Measurements from ENCODE around the gene PLGRKT. TPM values are rescaled to one million over a fixed set of nuclear protein-coding genes. Genes with fewer than 3 reads are reported as not detected.

The PLGRKT gene
- total and polyA plus RNA-seq, 2 donors (not counting 3 experiments of a cell fraction or from before 2014, with no cell fraction given) = 3.8 to 21.2 TPM

- H3K9ac ChIP-seq (replicated peaks; ENCODE audit: extremely low read depth, insufficient read depth, low read length) = no peak overlapping the region
- ChIA-PET POLR2A (interaction anchor here (1.2 kb wide), 1 partner anchor 8 kb away, joined by 4 read pairs; the partner anchor contains the start of gene CD274), CTCF (interaction anchor here (0.6 to 3.1 kb wide), 36 partner anchors 8 to 693 kb away, joined by 3 to 84 read pairs (median 4); partner anchors contain the start of genes CD274, INSL6, JAK2 and PDCD1LG2)
- BruUV-seq (replicated peaks) = no TSS peak
- peaks cover 28% of the 10 kb centered on the region for H3K4me1 ChIP-seq (ENCODE audit: control insufficient read depth, extremely low read depth, insufficient read depth, low read length)
- TF ChIP-seq MYC (IDR thresholded peaks at IDR 0.05; ENCODE audit: low read depth, low read length) (no peak), EZH2 (IDR thresholded peaks at IDR 0.05; ENCODE audit: borderline replicate concordance, low read depth, low read length, severe bottlenecking) (no peak), POLR2A (IDR thresholded peaks at IDR 0.05; ENCODE audit: low read depth, low read length) (no peak), JUN (IDR thresholded peaks at IDR 0.05; ENCODE audit: borderline replicate concordance, insufficient read depth, insufficient read length, low read depth) (no peak), CTCF (IDR thresholded peaks at IDR 0.05; ENCODE audit: extremely low read depth in 1 of 2, insufficient read depth in 1 of 2, low read depth in 1 of 2, low read length in 2 of 2) (peak; percentile 39 to 50), GATA2 (IDR thresholded peaks at IDR 0.05; ENCODE audit: insufficient read depth, insufficient read length, low read depth, low read length) (no peak), POLR2AphosphoS5 (IDR thresholded peaks at IDR 0.05; ENCODE audit: insufficient read depth, low read depth, low read length) (no peak), FOS (IDR thresholded peaks at IDR 0.05; ENCODE audit: borderline replicate concordance, insufficient read depth, low read length) (no peak), MAX (IDR thresholded peaks at IDR 0.05; ENCODE audit: insufficient read depth, insufficient read length) (no peak)
- H3K27ac ChIP-seq (ENCODE audit: insufficient read depth, low read depth, low read length) = no peak overlapping the region
- H4K20me1 ChIP-seq (replicated peaks; ENCODE audit: control insufficient read depth, extremely low read depth, insufficient read depth, low read length) = no peaks in the 10 kb centered on the region
- H2AFZ ChIP-seq (ENCODE audit: low read depth, low read length) = no peak overlapping the region
- H3K36me3 ChIP-seq (ENCODE audit: control insufficient read depth in 2 of 2, extremely low read depth in 1 of 2, insufficient read depth in 2 of 2, low read length in 2 of 2) = no peaks in the 10 kb centered on the region
- peak; percentile 67 for DNase-seq (ENCODE audit: low read depth, low spot score)
- dilution Hi-C loops (cut with MboI; ENCODE audit: extremely low pct_ligation_motif_present, low sequenced_read_pairs) (loop anchor here (25.0 kb wide), 1 partner anchor 255 kb away; the partner anchor contains the start of gene INSL6), intact Hi-C loops (cut with micrococcal nuclease) (loop anchor here (1.0 to 2.0 kb wide), 2 partner anchors 256 to 458 kb away; partner anchors contain the start of gene JAK2)
- H3K4me2 ChIP-seq (ENCODE audit: insufficient read depth, low read length) = no peak overlapping the region
- H3K27me3 ChIP-seq (ENCODE audit: control insufficient read depth in 2 of 2, insufficient read depth in 2 of 2, low read length in 2 of 2) = no peaks in the 10 kb centered on the region
- no peak overlapping the region for H3K4me3 ChIP-seq (replicated peaks in 1 of 3; ENCODE audit: insufficient read depth in 1 of 3, low read depth in 1 of 3, low read length in 3 of 3)
- no peaks in the 10 kb centered on the region for H3K9me1 ChIP-seq (replicated peaks; ENCODE audit: control insufficient read depth, extremely low read depth, insufficient read depth, low read length)
- no peaks in the 10 kb centered on the region for H3K79me2 ChIP-seq (ENCODE audit: control insufficient read depth, insufficient read depth, low read length)
- H3K9me3 ChIP-seq (replicated peaks; ENCODE audit: control insufficient read depth, insufficient read depth, low read length) = no peaks in the 10 kb centered on the region
- FAIRE-seq = peak; percentile 87
Observed at GRCh38 chr9:5442400-5443011, 4.8 kb upstream of the PLGRKT start.

Data from endothelial cell of umbilical vein (primary cell).